NCI-H128 (cell line): ENCODE data around the gene MTCL1.

ENCODE experiments used
- DNase-seq: peaks from one replicate; lab custom pipeline; 2025; ENCODE audit not compliant: unreplicated experiment; lab: John Stamatoyannopoulos, UW

MTCL1 gene

GRCh38 chr18:8856212-8856611 is 150.9 kb downstream of the MTCL1 start:
- DNase-seq: no peak

- DNase-seq: no peak
Observed at GRCh38 chr18:8856769-8857393, 151.5 kb downstream of the MTCL1 start.

- no peak for DNase-seq
Observed at GRCh38 chr18:8857806-8858205, 152.4 kb downstream of the MTCL1 start.

DNA sequence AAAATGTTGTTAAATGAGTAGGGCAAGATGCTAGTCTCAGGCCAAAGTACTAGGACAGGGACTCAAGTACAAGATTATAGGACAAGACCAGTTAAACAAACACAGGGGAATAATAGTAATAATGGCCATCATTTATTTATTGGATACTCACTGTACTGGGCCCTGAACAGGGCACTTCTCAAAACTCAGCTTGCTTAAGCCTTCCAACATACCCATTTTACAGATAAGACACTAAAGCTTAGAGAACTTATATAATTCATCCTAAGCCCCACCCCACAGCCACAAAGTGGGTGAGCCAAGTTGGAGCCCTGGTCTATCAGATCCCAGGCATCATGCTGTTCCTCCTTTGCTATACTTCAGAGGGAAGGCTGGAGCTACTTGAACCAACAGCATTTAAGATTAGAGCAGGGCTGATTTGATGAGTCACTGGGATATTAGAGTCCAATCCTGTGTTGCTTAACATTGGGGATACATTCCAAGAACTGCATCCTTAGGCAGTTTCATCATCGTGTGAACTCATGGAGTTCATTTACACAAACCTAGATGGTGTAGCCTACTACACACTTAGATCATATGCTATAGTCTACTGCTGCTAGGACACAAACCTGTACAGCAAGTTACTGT is 153.6 kb downstream of the MTCL1 start:
- DNase-seq: no peak

- DNase-seq: no peak
Observed at GRCh38 chr18:8860845-8861642, 155.7 kb downstream of the MTCL1 start.

- no peak for DNase-seq
Observed at GRCh38 chr18:8863427-8863826, 158.1 kb downstream of the MTCL1 start.

DNA sequence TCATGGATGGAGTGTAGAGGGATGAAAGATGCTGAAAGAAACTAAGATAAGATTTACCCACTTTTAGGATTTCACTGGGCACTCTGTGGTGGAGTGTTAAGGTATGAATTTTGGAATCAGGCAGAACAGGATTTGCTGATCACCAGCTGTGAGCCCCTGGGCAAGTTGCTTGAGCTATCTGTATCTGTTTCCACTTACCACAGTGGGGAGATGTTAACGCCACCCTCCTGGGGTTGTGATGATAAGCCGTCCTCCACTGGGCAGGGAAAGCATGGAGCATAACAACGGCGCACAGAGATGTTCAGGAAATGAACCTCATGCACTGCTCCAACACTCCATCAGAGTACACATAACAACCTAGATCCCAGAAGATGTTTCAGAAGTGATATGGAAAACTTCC is 160.6 kb downstream of the MTCL1 start:
- no peak for DNase-seq

DNA sequence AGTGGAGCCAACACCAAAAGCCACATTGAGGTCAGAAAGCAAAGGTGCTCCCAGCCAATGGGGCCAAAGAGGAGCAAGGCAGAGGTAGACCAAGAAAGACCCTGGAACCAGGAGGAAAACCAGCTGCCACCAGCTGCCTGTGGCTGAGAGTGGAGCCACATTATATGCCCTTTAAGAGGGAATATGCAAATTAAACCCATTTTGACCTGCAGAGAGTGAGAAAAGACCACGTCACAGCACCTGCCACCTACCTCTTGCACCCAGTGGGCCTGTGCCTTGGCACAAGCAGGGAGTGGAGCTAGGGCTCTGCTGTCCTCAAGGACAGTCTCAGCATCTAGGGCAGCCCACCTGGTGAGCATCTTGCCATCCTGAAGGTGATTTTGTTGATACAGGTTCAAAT is 161.3 kb downstream of the MTCL1 start:
- no peak for DNase-seq

DNA sequence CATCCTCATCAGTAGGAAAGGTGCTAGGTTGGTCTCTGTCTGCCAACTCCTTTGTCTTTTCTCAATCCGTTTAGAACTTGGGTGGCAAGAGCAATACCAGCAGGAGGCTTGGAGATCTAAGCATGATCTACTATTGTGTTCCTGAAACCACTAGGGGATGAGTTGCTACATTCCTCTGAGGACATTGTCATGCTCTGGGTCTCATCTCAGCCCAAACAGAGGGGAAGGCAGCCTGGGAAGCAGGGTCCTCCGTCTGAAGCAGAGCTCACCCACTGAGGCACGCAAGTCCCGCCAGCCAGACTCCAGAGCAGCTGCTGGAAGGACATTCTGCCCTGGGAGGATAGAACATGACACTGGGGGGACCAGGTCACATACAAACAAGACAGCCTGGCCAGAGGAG is 162.9 kb downstream of the MTCL1 start:
- DNase-seq: no peak

DNA sequence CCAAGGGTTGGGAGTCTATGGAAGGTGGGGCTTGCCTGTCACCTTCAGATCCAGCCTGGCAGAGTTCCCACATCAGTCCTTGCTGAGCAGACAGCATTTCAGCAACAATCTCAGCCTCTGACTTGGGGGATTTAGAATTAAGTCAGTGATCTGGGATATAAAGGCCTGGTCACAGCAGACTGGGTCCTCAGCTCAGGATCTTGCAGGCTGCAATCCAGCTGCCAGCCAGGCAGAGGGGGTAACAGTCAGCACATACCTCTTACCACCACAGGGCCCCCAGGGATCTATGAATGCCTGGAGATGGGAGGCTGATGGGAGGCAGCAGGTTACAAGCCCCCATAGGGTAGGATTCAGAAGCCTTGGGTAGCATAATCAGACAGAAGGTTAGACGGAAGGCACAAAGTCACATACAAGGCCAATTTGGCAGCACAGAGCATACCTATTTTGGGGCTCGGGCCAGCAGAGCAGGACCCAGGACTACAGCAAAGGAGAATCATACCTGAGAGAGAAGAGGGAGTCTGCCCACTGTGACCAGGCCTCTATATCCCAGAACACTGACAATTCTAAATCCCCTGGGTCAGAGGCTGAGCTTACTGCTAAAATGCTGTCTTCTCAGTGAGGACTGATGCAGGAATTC is 163.5 kb downstream of the MTCL1 start:
- no peak for DNase-seq

DNA sequence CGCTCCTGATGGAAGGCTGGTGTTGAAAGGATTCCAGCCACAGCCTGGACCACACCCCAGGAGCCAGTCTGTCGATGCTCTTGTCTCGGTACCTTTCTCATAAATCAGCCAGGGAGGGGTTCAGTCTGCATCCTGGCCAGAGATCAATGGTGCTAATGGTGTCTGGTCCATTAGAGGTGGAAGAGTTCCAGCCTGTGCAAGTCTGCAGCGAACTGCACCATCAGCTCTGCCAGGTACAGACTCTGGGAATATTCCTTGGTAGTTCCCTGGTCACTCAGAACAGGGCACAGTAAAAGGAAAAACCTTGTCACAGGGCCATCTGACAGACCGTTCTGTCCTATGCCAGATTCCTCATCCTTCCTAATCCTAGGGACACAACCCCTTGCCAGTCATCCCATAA is 164.3 kb downstream of the MTCL1 start:
- DNase-seq: no peak

DNA sequence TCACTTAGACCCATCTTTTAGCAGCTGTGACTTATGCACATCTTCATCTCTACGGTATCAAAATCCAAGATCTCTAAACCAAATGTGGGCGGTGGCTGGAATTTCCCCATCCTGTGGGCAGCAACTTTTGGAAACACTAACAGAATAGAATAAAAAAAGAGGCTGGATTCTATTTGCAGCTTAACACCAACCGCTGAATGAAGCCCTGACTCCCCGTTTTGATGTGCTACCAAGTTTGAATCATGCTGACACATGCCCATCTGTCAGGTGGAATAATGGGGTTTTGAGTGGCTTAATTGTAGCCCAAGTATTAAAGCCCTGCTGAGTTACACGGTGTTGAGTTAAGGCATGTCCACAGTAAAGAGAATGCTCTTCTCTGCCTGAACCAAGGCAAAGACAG is 165.2 kb downstream of the MTCL1 start:
- DNase-seq: no peak

DNA sequence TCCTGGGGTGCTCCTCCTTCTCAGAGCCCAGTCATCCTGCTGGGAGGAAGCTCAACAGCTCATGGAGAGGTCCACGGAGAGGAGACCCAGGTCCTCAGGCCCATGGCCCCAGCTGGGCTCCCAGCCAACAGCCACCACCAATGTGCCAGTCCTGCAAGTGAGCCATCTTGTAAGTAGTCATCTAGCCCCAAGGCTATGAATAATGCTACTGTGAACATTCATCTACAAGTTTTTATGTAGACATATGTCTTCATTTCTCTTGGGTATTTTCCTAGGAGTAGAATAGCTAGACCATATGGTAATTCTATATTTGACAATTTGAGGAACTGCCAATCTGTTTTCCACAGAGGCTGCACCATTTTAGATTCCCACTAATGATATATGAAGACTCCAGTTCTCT is 166.1 kb downstream of the MTCL1 start:
- DNase-seq: no peak

DNA sequence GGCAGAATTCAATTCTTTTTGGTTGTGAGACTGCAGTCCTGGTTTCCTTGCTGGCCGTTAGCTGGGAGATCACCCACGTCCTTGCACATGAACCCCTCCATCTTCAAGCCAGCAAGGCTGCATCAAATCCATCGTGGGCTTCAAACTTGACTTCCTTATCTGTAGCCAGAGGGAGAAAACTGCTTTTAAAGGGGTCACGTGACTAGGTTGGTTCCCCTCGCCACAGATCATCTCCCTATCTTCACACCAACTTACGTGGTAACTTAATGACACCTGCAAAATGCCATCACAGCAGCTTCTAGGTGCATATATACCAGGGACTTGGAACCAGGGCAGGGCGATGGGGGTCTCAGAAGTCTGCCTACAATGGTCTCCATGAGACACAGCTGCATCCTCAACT is 169.5 kb downstream of the MTCL1 start:
- DNase-seq: no peak

DNA sequence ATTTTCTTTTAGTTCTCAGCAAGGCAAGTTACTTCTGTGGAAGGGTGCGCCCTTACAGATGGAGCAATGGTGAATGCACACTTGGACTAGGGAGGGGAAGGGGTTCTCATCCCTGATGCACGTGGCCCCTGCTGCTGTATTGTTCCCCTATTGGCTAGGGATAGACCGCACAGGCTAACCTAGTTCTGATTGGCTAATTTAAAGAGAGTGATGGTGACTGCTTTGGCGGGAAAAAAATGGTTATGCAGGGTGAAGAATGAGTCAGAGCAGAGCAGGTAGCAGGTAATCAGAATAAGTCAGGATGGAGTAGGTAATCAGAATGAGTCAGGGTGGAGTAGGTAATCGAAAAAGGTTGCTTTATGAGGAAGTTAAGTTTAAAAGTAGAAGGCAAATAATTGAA is 171.5 kb downstream of the MTCL1 start:
- DNase-seq: no peak

DNA sequence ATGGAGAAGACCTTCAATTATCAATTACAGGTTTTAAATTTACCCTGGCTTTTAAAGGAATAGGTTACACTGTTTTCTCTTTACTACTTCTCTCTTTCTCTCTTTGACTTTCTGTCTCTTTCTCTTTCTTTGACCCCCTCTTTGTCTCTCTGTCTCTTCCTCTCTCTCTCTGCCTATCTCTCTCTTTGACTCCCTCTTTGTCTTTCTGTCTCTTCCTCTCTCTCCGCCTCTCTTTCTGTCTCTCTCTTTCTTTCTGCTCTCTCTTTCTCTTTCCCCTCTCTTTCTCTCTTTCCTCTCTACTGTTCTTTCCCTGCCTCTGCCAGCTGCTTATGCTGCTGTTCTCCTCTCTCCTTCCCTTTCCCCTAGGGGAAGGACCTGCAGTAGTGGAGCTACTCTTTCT is 175.7 kb downstream of the MTCL1 start:
- DNase-seq: no peak
